HG02610 (cell line): Measurements from ENCODE around the gene SH2D1B.
"Not testable (repeated sequence)": the region's sequence is repeated elsewhere in the genome, so short reads cannot be mapped to it uniquely, and the experiment has no call there.

Experiments used
- ATAC-seq: cut with Tn5 transposase; IDR thresholded peaks from one replicate; pipeline ENCODE4 v1.9.1; 2021; ENCODE audit warnings: mild to moderate bottlenecking, moderate library complexity; ENCODE audit not compliant: unreplicated experiment

Gene SH2D1B

GRCh38 chr1:162365284-162366020, 46.5 kb downstream of the SH2D1B start:
- no peak for ATAC-seq

- no peak for ATAC-seq
Observed at GRCh38 chr1:162364498-162364897, 47.4 kb downstream of the SH2D1B start.

GRCh38 chr1:162363823-162364222, 48.1 kb downstream of the SH2D1B start:
- ATAC-seq: no peak

GRCh38 chr1:162361349-162361748, 50.6 kb downstream of the SH2D1B start:
- peak; percentile 47 for ATAC-seq

GRCh38 chr1:162360874-162361260, 51.1 kb downstream of the SH2D1B start:
- ATAC-seq: no peak

- ATAC-seq: no peak
Observed at GRCh38 chr1:162360237-162360873, 51.6 kb downstream of the SH2D1B start.

GRCh38 chr1:162359523-162360236, 52.3 kb downstream of the SH2D1B start:
- ATAC-seq: no peak

- ATAC-seq: no peak
Observed at GRCh38 chr1:162358928-162359327, 53.0 kb downstream of the SH2D1B start.

- ATAC-seq: no peak
Observed at GRCh38 chr1:162357681-162358266, 54.2 kb downstream of the SH2D1B start.

- ATAC-seq: no peak
Observed at GRCh38 chr1:162353702-162354101, 58.2 kb downstream of the SH2D1B start.

- no peak for ATAC-seq
Observed at GRCh38 chr1:162353078-162353477, 58.9 kb downstream of the SH2D1B start.

GRCh38 chr1:162351874-162352273, 60.1 kb downstream of the SH2D1B start:
- not testable (repeated sequence) for ATAC-seq

GRCh38 chr1:162351246-162351842, 60.6 kb downstream of the SH2D1B start:
- ATAC-seq: no peak

GRCh38 chr1:162349635-162350330, 62.2 kb downstream of the SH2D1B start:
- ATAC-seq: no peak

- no peak for ATAC-seq
Observed at GRCh38 chr1:162347281-162347680, 64.7 kb downstream of the SH2D1B start.
